Body of pancreas (tissue), 4 donors: Measurements from ENCODE around the gene SERHL2.

Experiments used
- CTCF ChIP-seq, 7 experiments: fragments of 450-650 bp in 4 of 7; fragments of 200-600 bp in 3 of 7; sonication (generic) in 3 of 7; IDR thresholded peaks; one replicate each; pipeline ENCODE4 v1.5.1; 2016 to 2019; ENCODE audit warnings: antibody characterized with exemption in 7 of 7
- POLR2A ChIP-seq, 3 donors: fragments of 450-650 bp; IDR thresholded peaks; one replicate each; pipeline ENCODE4 v1.6.1; 2016; ENCODE audit warnings: antibody characterized with exemption in 3 of 3, mild to moderate bottlenecking in 2 of 3

GRCh38 chr22:42604403-42604802, 50.6 kb downstream of the SERHL2 start:
- no peak for TF ChIP-seq POLR2A (IDR thresholded peaks at IDR 0.05)
- no peak for TF ChIP-seq CTCF (IDR thresholded peaks at IDR 0.05)
